Neural progenitor cell (in vitro differentiated cells): ENCODE measurements around the gene PNKP. TPM values are rescaled to one million over a fixed set of nuclear protein-coding genes. Genes with fewer than 3 reads are reported as not detected.

Experiments
- DNase-seq: peaks from one replicate; pipeline ENCODE4 v3.0.0-alpha.2; 2016; ENCODE audit warnings: low spot score
- H2AFZ ChIP-seq: fragments of 200-600 bp; sonication (generic); replicated peaks from 2 replicates; pipeline ENCODE4 v1.6.1; 2016; ENCODE audit warnings: antibody characterized with exemption
- H3F3A ChIP-seq: fragments of 200-600 bp; sonication (generic); 2 replicates; pipeline ENCODE4 v1.6.1; 2016; ENCODE audit warnings: antibody characterized with exemption, low read depth
- H3K27ac ChIP-seq: fragments of 200-600 bp; sonication (generic); 2 replicates; pipeline ENCODE4 v1.5.1; 2016; ENCODE audit warnings: mild to moderate bottlenecking
- H3K27me3 ChIP-seq: fragments of 200-600 bp; sonication (generic); 2 replicates; pipeline ENCODE4 v1.6.1; 2016; ENCODE audit warnings: mild to moderate bottlenecking, moderate library complexity
- H3K36me3 ChIP-seq: fragments of 200-600 bp; sonication (generic); 2 replicates; pipeline ENCODE4 v1.5.1; 2016
- H3K4me1 ChIP-seq: fragments of 200-600 bp; sonication (generic); 2 replicates; pipeline ENCODE4 v1.6.1; 2016; ENCODE audit warnings: mixed run types
- H3K4me2 ChIP-seq: fragments of 200-600 bp; sonication (generic); 2 replicates; pipeline ENCODE4 v1.6.1; 2016
- H3K4me3 ChIP-seq: fragments of 200-600 bp; sonication (generic); 2 replicates; pipeline ENCODE4 v1.5.1; 2016
- H3K79me2 ChIP-seq: fragments of 200-600 bp; sonication (generic); 2 replicates; pipeline ENCODE4 v1.6.1; 2016; ENCODE audit warnings: low read depth
- H3K9ac ChIP-seq: fragments of 200-600 bp; sonication (generic); 2 replicates; pipeline ENCODE4 v1.6.1; 2016
- H3K9me3 ChIP-seq: fragments of 200-600 bp; sonication (generic); 2 replicates; pipeline ENCODE4 v1.5.1; 2016; ENCODE audit warnings: low read depth
- H4K20me1 ChIP-seq: fragments of 200-600 bp; sonication (generic); 2 replicates; pipeline ENCODE4 v1.6.1; 2016; ENCODE audit warnings: low read depth
- H3K27ac Mint-ChIP-seq: 3 replicates; pipeline ENCODE4 v1.8.0; 2021; ENCODE audit warnings: mixed read lengths
- H3K27me3 Mint-ChIP-seq: 2 replicates; pipeline ENCODE4 v1.8.0; 2022; ENCODE audit warnings: low read depth, mild to moderate bottlenecking, inconsistent platforms, moderate library complexity, mixed read lengths; ENCODE audit not compliant: insufficient read depth
- H3K36me3 Mint-ChIP-seq: 3 replicates; pipeline ENCODE4 v1.8.0; 2021; ENCODE audit warnings: mixed read lengths
- H3K4me1 Mint-ChIP-seq: 3 replicates; pipeline ENCODE4 v1.8.0; 2021; ENCODE audit warnings: mixed read lengths
- H3K4me3 Mint-ChIP-seq: 3 replicates; pipeline ENCODE4 v1.8.0; 2021; ENCODE audit warnings: mild to moderate bottlenecking, moderate library complexity, mixed read lengths
- H3K9me3 Mint-ChIP-seq: 3 replicates; pipeline ENCODE4 v1.8.0; 2020; ENCODE audit warnings: mixed read lengths
- EZH2 ChIP-seq: fragments of 200-600 bp; sonication (generic); IDR thresholded peaks from 2 replicates; pipeline ENCODE4 v1.6.1; 2017; ENCODE audit warnings: antibody characterized with exemption, mild to moderate bottlenecking, moderate library complexity
- EZH2phosphoT487 ChIP-seq: fragments of 200-600 bp; sonication (generic); IDR thresholded peaks from 2 replicates; pipeline ENCODE4 v1.6.1; 2017; ENCODE audit warnings: antibody characterized with exemption
- total RNA-seq: library from RNA; depleted of rRNA; stranded (reverse); fragments of >200 nt; gene quantifications from 2 replicates; pipeline ENCODE4 v1.2.3, GENCODE V29; 2015; ENCODE audit warnings: low replicate concordance
- TF ChIP-seq, protein P1 (sequence below): fragments of 200-600 bp; sonication (generic); IDR thresholded peaks from 2 replicates; pipeline ENCODE4 v1.5.1; 2017; ENCODE audit warnings: antibody characterized with exemption, mild to moderate bottlenecking

Gene PNKP
- total RNA-seq, 1 donor from 2014 or later: 41.1 TPM

DNA sequence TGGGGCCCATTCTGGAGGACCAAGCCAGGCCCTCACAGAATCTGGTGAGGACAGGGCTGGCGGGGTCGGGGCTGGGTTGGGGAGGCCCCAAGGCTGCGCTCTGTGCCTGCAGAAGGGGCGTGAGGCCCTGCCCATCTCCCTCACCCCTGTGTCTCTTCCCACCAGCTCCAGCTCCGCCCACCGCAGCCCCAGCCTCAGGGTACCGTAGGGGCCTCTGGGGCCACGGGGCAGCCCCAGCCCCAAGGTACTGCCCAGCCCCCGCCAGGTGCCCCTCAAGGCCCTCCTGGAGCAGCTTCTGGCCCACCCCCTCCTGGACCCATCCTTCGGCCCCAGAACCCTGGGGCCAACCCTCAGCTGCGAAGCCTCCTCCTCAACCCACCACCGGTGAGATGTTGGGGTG, 31.8 kb downstream of the PNKP start:
- Mint-ChIP-seq H3K4me3 (no peak overlapping the region), H3K36me3 (peaks cover 49% of the 10 kb centered on the region), H3K27me3 (peaks cover 2% of the 10 kb centered on the region), H3K27ac (no peak overlapping the region), H3K4me1 (peaks cover 2% of the 10 kb centered on the region), H3K9me3 (no peaks in the 10 kb centered on the region)
- H2AFZ ChIP-seq: no peak overlapping the region
- DNase-seq: no peak
- H3K79me2 ChIP-seq: no peaks in the 10 kb centered on the region
- peaks cover 8% of the 10 kb centered on the region for H4K20me1 ChIP-seq
- TF ChIP-seq EZH2phosphoT487 (no peak), EZH2 (no peak)
- TF ChIP-seq, protein P1, sequence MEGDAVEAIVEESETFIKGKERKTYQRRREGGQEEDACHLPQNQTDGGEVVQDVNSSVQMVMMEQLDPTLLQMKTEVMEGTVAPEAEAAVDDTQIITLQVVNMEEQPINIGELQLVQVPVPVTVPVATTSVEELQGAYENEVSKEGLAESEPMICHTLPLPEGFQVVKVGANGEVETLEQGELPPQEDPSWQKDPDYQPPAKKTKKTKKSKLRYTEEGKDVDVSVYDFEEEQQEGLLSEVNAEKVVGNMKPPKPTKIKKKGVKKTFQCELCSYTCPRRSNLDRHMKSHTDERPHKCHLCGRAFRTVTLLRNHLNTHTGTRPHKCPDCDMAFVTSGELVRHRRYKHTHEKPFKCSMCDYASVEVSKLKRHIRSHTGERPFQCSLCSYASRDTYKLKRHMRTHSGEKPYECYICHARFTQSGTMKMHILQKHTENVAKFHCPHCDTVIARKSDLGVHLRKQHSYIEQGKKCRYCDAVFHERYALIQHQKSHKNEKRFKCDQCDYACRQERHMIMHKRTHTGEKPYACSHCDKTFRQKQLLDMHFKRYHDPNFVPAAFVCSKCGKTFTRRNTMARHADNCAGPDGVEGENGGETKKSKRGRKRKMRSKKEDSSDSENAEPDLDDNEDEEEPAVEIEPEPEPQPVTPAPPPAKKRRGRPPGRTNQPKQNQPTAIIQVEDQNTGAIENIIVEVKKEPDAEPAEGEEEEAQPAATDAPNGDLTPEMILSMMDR: no peak
- H3K9ac ChIP-seq: no peak overlapping the region
- H3K27me3 ChIP-seq: no peaks in the 10 kb centered on the region
- no peak overlapping the region for H3K27ac ChIP-seq
- H3K4me1 ChIP-seq: no peaks in the 10 kb centered on the region
- no peaks in the 10 kb centered on the region for H3K9me3 ChIP-seq
- H3F3A ChIP-seq: no peaks in the 10 kb centered on the region
- no peak overlapping the region for H3K4me3 ChIP-seq
- H3K36me3 ChIP-seq: no peaks in the 10 kb centered on the region
- H3K4me2 ChIP-seq: no peak overlapping the region

GRCh38 chr19:49833599-49833998, 33.8 kb downstream of the PNKP start:
- H3K79me2 ChIP-seq: no peaks in the 10 kb centered on the region
- Mint-ChIP-seq H3K27me3 (peaks cover 4% of the 10 kb centered on the region), H3K36me3 (peaks cover 32% of the 10 kb centered on the region), H3K9me3 (no peaks in the 10 kb centered on the region), H3K4me1 (no peaks in the 10 kb centered on the region), H3K27ac (no peak overlapping the region), H3K4me3 (no peak overlapping the region)
- H3K4me2 ChIP-seq: no peak overlapping the region
- H3K9me3 ChIP-seq: no peaks in the 10 kb centered on the region
- DNase-seq: no peak
- H3K9ac ChIP-seq: no peak overlapping the region
- TF ChIP-seq EZH2phosphoT487 (no peak), EZH2 (no peak)
- TF ChIP-seq, protein P1: no peak
- H3K27me3 ChIP-seq: no peaks in the 10 kb centered on the region
- H4K20me1 ChIP-seq: peaks cover 12% of the 10 kb centered on the region
- no peak overlapping the region for H3K4me3 ChIP-seq
- no peaks in the 10 kb centered on the region for H3K36me3 ChIP-seq
- H3K4me1 ChIP-seq: no peaks in the 10 kb centered on the region
- no peaks in the 10 kb centered on the region for H3F3A ChIP-seq
- no peak overlapping the region for H2AFZ ChIP-seq
- no peak overlapping the region for H3K27ac ChIP-seq

DNA sequence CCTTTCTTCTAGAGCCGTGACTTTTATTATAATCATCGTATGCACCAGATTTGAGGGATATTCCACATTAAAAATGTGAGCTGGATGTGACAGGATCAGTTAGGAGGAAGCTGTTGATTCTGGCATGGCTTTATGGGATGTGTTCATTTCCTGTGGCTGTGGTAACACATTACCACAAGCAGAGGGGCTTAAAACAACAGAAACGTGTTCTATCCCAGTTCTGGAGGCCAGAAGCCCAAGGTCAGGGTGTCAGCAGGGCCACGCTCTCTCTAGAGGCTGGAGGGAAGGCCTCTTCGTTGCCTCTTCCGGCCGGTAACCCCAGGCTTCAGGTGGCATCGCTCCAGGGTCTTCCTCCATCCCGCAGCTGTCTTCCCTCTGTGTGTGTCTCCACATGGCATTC, 34.8 kb downstream of the PNKP start:
- peaks cover 28% of the 10 kb centered on the region for H3K36me3 Mint-ChIP-seq
- Histone ChIP-seq H4K20me1 (peaks cover 14% of the 10 kb centered on the region), H3K4me2 (no peak overlapping the region), H3K36me3 (no peaks in the 10 kb centered on the region), H3K9ac (no peak overlapping the region), H3K27me3 (no peaks in the 10 kb centered on the region), H3K27ac (no peak overlapping the region), H3K79me2 (no peaks in the 10 kb centered on the region), H3F3A (no peaks in the 10 kb centered on the region), H3K4me3 (no peak overlapping the region), H3K9me3 (no peaks in the 10 kb centered on the region), H2AFZ (no peak overlapping the region), H3K4me1 (no peaks in the 10 kb centered on the region)
- peaks cover 4% of the 10 kb centered on the region for H3K27me3 Mint-ChIP-seq
- no peak for DNase-seq
- H3K9me3 Mint-ChIP-seq: no peaks in the 10 kb centered on the region
- H3K4me1 Mint-ChIP-seq: no peaks in the 10 kb centered on the region
- peak overlapping the region; percentile 15 for H3K27ac Mint-ChIP-seq
- no peak overlapping the region for H3K4me3 Mint-ChIP-seq
- TF ChIP-seq EZH2phosphoT487: no peak
- TF ChIP-seq, protein P1: no peak
- TF ChIP-seq EZH2: no peak
